H9 (cell line): Measurements from ENCODE around the gene LRPPRC. TPM values are rescaled to one million over a fixed set of nuclear protein-coding genes. Genes with fewer than 3 reads are reported as not detected.
A peak's percentile ranks its signal among the peaks of the same experiment; 100 is the strongest.

Experiments
- DNase-seq: peaks from one replicate; pipeline ENCODE4 v3.0.0-alpha.2; 2017
- H2AFZ ChIP-seq: one replicate; pipeline ENCODE4 v1.6.1; 2013; ENCODE audit warnings: mild to moderate bottlenecking, low read length, control low read depth, moderate library complexity
- H2AK5ac ChIP-seq: 2 replicates; pipeline ENCODE4 v1.6.1; 2013; ENCODE audit warnings: low read length, control low read depth, mixed read lengths; ENCODE audit not compliant: insufficient read length
- H2BK120ac ChIP-seq: one replicate; pipeline ENCODE4 v1.6.1; 2013; ENCODE audit warnings: low read depth, mild to moderate bottlenecking, low read length, control low read depth, inconsistent platforms; ENCODE audit not compliant: poor library complexity, severe bottlenecking
- H2BK12ac ChIP-seq: 2 replicates; pipeline ENCODE4 v1.6.1; 2013; ENCODE audit warnings: low read length, control low read depth, mixed read lengths, low read depth; ENCODE audit not compliant: insufficient read length
- H2BK15ac ChIP-seq: 2 replicates; pipeline ENCODE4 v1.6.1; 2013; ENCODE audit warnings: low read depth, low read length, control low read depth
- H2BK20ac ChIP-seq: one replicate; pipeline ENCODE4 v1.6.1; 2013; ENCODE audit warnings: low read depth, mild to moderate bottlenecking, low read length, control low read depth, inconsistent platforms; ENCODE audit not compliant: poor library complexity, severe bottlenecking
- H2BK5ac ChIP-seq: 2 replicates; pipeline ENCODE4 v1.6.1; 2013; ENCODE audit warnings: low read length, control low read depth, mixed read lengths; ENCODE audit not compliant: insufficient read length
- H3K14ac ChIP-seq: 2 replicates; pipeline ENCODE4 v1.6.1; 2013; ENCODE audit warnings: low read length, control low read depth; ENCODE audit not compliant: insufficient read depth
- H3K18ac ChIP-seq: 2 replicates; pipeline ENCODE4 v1.6.1; 2013; ENCODE audit warnings: low read depth, mild to moderate bottlenecking, mixed read lengths, low read length, control low read depth; ENCODE audit not compliant: insufficient read length
- H3K23ac ChIP-seq: 2 replicates; pipeline ENCODE4 v1.6.1; 2013; ENCODE audit warnings: low read length, control low read depth, mixed read lengths, low read depth; ENCODE audit not compliant: insufficient read length
- H3K23me2 ChIP-seq: 2 replicates; pipeline ENCODE4 v1.6.1; 2013; ENCODE audit warnings: low read depth, mild to moderate bottlenecking, mixed read lengths, low read length, control low read depth; ENCODE audit not compliant: insufficient read length, poor library complexity, severe bottlenecking
- H3K27ac ChIP-seq: 2 replicates; pipeline ENCODE4 v1.5.1; 2013; ENCODE audit warnings: low read length, control low read depth, mixed read lengths, low read depth; ENCODE audit not compliant: insufficient read length
- H3K27me3 ChIP-seq: 2 replicates; pipeline ENCODE4 v1.6.1; 2013; ENCODE audit warnings: low read length, control low read depth, inconsistent platforms; ENCODE audit not compliant: insufficient read depth
- H3K4ac ChIP-seq: 2 replicates; pipeline ENCODE4 v1.6.1; 2013; ENCODE audit warnings: low read depth, mild to moderate bottlenecking, control low read depth, inconsistent platforms, low read length, moderate library complexity
- H3K4me1 ChIP-seq: 2 replicates; pipeline ENCODE4 v1.6.1; 2013; ENCODE audit warnings: low read length, control low read depth, inconsistent platforms; ENCODE audit not compliant: insufficient read depth
- H3K4me2 ChIP-seq: 2 replicates; pipeline ENCODE4 v1.6.1; 2013; ENCODE audit warnings: low read length, control low read depth, mixed read lengths; ENCODE audit not compliant: insufficient read length, insufficient read depth
- H3K56ac ChIP-seq: 2 replicates; pipeline ENCODE4 v1.6.1; 2013; ENCODE audit warnings: low read depth, mild to moderate bottlenecking, mixed read lengths, low read length, control low read depth; ENCODE audit not compliant: insufficient read length
- H3K79me1 ChIP-seq: 2 replicates; pipeline ENCODE4 v1.6.1; 2013; ENCODE audit warnings: low read depth, mild to moderate bottlenecking, moderate library complexity, low read length, control low read depth, inconsistent platforms; ENCODE audit not compliant: insufficient read depth, poor library complexity, severe bottlenecking
- H3K79me2 ChIP-seq: 2 replicates; pipeline ENCODE4 v1.6.1; 2013; ENCODE audit warnings: low read length, control low read depth, inconsistent platforms; ENCODE audit not compliant: insufficient read depth
- H3K9ac ChIP-seq: 2 replicates; pipeline ENCODE4 v1.6.1; 2013; ENCODE audit warnings: low read length, control low read depth, mixed read lengths; ENCODE audit not compliant: insufficient read length; ENCODE audit errors: extremely low read depth
- H3K9me3 ChIP-seq: one replicate; pipeline ENCODE4 v1.6.1; 2013; ENCODE audit warnings: low read depth, low read length, inconsistent platforms; ENCODE audit not compliant: control insufficient read depth
- H3T11ph ChIP-seq: one replicate; pipeline ENCODE4 v1.6.1; 2013; ENCODE audit warnings: mild to moderate bottlenecking, low read length, control low read depth, inconsistent platforms
- H4K20me1 ChIP-seq: one replicate; pipeline ENCODE4 v1.6.1; 2013; ENCODE audit not compliant: control insufficient read depth, insufficient read length, insufficient read depth
- H4K5ac ChIP-seq: 2 replicates; pipeline ENCODE4 v1.6.1; 2013; ENCODE audit warnings: low read depth, mild to moderate bottlenecking, mixed read lengths, low read length, control low read depth; ENCODE audit not compliant: insufficient read length
- H4K8ac ChIP-seq: replicated peaks from 2 replicates; pipeline ENCODE4 v1.6.1; 2013; ENCODE audit warnings: low read length, control low read depth, mixed read lengths, low read depth; ENCODE audit not compliant: insufficient read length
- H4K91ac ChIP-seq: 2 replicates; pipeline ENCODE4 v1.6.1; 2013; ENCODE audit warnings: low read depth, mild to moderate bottlenecking, moderate library complexity, mixed read lengths, low read length, control low read depth; ENCODE audit not compliant: insufficient read length
- H3K27ac Mint-ChIP-seq, 3 experiments: 2 replicates in 2 of 3; 3 replicates in 1 of 3; pipeline ENCODE4 v1.8.0; 2020 to 2021; ENCODE audit warnings: mixed read lengths in 3 of 3, mild to moderate bottlenecking in 1 of 3, moderate library complexity in 1 of 3
- H3K27me3 Mint-ChIP-seq: 2 replicates; pipeline ENCODE4 v1.8.0; 2021; ENCODE audit warnings: low read depth, mild to moderate bottlenecking, moderate library complexity, mixed read lengths
- H3K36me3 Mint-ChIP-seq, 3 experiments: 2 replicates in 2 of 3; 3 replicates in 1 of 3; pipeline ENCODE4 v1.8.0; 2020 to 2021; ENCODE audit warnings: low read depth in 3 of 3, mixed read lengths in 3 of 3; ENCODE audit not compliant: insufficient read depth in 1 of 3
- H3K4me1 Mint-ChIP-seq, 2 experiments: 2 replicates each; pipeline ENCODE4 v1.8.0; 2020; ENCODE audit warnings: mixed read lengths in 2 of 2
- H3K4me3 Mint-ChIP-seq, 2 experiments: 2 replicates in 1 of 2; 3 replicates in 1 of 2; pipeline ENCODE4 v1.8.0; 2020 to 2021; ENCODE audit warnings: mild to moderate bottlenecking in 2 of 2, mixed read lengths in 2 of 2, moderate library complexity in 1 of 2
- H3K9me3 Mint-ChIP-seq, 2 experiments: 2 replicates in 1 of 2; 3 replicates in 1 of 2; pipeline ENCODE4 v1.8.0; 2020; ENCODE audit warnings: mild to moderate bottlenecking in 2 of 2, mixed read lengths in 2 of 2, moderate library complexity in 1 of 2
- CTCF ChIP-seq: fragments of 200-600 bp; sonication (generic); conservative IDR thresholded peaks from 3 replicates; pipeline ENCODE4 v1.8.0; 2021; ENCODE audit warnings: antibody characterized with exemption, mild to moderate bottlenecking
- WGBS: extraction: QIAGEN DNeasy Blood & Tissue Kit; methylation state at CpG from one replicate; pipeline ENCODE4 v1.1.7; 2013; ENCODE audit warnings: missing lambda C conversion rate, low lambda C conversion rate, mixed read lengths; ENCODE audit not compliant: insufficient read length; ENCODE audit errors: extremely low coverage; 5-methylcytosine and 5-hydroxymethylcytosine counted together
- total RNA-seq: library from RNA; stranded (reverse); gene quantifications from 2 replicates; pipeline ENCODE4 v1.2.1, GENCODE V29; 2021

Gene LRPPRC
- total RNA-seq, 1 experiment from 2014 or later = 182 TPM

DNA sequence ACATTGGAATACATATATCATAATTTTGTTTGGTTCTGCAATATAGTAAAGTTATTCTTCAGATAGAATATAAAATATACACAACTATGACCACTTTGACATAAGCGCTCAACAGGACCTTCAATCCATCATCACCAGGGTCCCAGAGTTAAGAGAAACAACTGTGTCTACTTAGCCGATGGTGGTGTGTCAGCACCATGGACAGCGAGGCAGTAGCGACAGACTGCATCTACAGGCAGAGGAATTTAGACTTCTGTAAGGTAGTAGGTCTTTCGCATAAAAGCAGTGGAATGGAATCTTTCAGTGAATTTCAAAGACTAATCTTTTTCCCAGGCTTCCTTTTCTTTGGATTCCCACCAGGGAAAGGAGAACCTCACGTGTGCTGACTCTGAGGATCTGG is 20.5 kb upstream of the LRPPRC start:
- Histone ChIP-seq H3K18ac (no peak overlapping the region), H3K27me3 (no peaks in the 10 kb centered on the region), H4K5ac (no peak overlapping the region), H3K9me3 (no peaks in the 10 kb centered on the region), H3K14ac (no peak overlapping the region), H2BK5ac (no peak overlapping the region), H3T11ph (no peak overlapping the region), H3K56ac (no peak overlapping the region), H3K4ac (no peak overlapping the region), H3K27ac (no peak overlapping the region), H2BK120ac (no peak overlapping the region), H2AK5ac (no peak overlapping the region), H3K23ac (no peak overlapping the region), H3K79me2 (no peaks in the 10 kb centered on the region), H2BK15ac (no peak overlapping the region), H2BK12ac (no peak overlapping the region), H4K8ac (no peak overlapping the region), H3K9ac (no peak overlapping the region), H3K4me1 (no peaks in the 10 kb centered on the region), H2AFZ (no peak overlapping the region), H3K23me2 (no peaks in the 10 kb centered on the region), H4K20me1 (no peaks in the 10 kb centered on the region), H2BK20ac (no peak overlapping the region), H3K79me1 (no peaks in the 10 kb centered on the region), H3K4me2 (no peak overlapping the region), H4K91ac (no peak overlapping the region)
- Mint-ChIP-seq H3K36me3 (no peaks in the 10 kb centered on the region), H3K4me3 (no peak overlapping the region), H3K27ac (peak overlapping the region in 1 of 3 experiments; percentile 11; a peak in 2 of 7 replicates), H3K4me1 (peaks cover 13 to 19% of the 10 kb centered on the region in 2 experiments), H3K27me3 (no peaks in the 10 kb centered on the region; the same call in 1 of the 2 replicates), H3K9me3 (no peaks in the 10 kb centered on the region)
- peak; percentile 71 for DNase-seq
- TF ChIP-seq CTCF = no peak
- no CpG with 5 or more reads among the region's 6 CpGs for whole genome bisulfite sequencing
